Measurements from ENCODE around the gene LMF2.
"Not testable (repeated sequence)": the region's sequence is repeated elsewhere in the genome, so short reads cannot be mapped to it uniquely, and the experiment has no call there.

Gene LMF2

GRCh38 chr22:50507421-50507990 is at the start of gene LMF2:
TSS of gene LMF2 (minus strand) at chr22:50507702. CDS start at chr22:50507675, 27 bp downstream.
- DNase-seq (ENCODE audit: low read depth in 2 of 2), result peak; percentile 93 to 94

- no peak for DNase-seq (ENCODE audit: low read depth in 2 of 2)
Observed at GRCh38 chr22:50556703-50557102, 49.2 kb upstream of the LMF2 start.

- no peak for DNase-seq (ENCODE audit: low read depth in 2 of 2)
Observed at GRCh38 chr22:50553310-50553709, 45.8 kb upstream of the LMF2 start.

- DNase-seq (ENCODE audit: low read depth in 2 of 2), result no peak
Observed at GRCh38 chr22:50551160-50551752, 43.8 kb upstream of the LMF2 start.

GRCh38 chr22:50550395-50550794 is 42.9 kb upstream of the LMF2 start:
- no peak for DNase-seq (ENCODE audit: low read depth in 2 of 2)

GRCh38 chr22:50548921-50549790 is 41.7 kb upstream of the LMF2 start:
- no peak for DNase-seq (ENCODE audit: low read depth in 2 of 2)

- DNase-seq (ENCODE audit: low read depth in 2 of 2), result no peak
Observed at GRCh38 chr22:50548040-50548920, 40.8 kb upstream of the LMF2 start.

GRCh38 chr22:50547263-50547985 is 39.9 kb upstream of the LMF2 start:
- DNase-seq (ENCODE audit: low read depth in 2 of 2), result no peak

- no peak for DNase-seq (ENCODE audit: low read depth in 2 of 2)
Observed at GRCh38 chr22:50546326-50547262, 39.1 kb upstream of the LMF2 start.

GRCh38 chr22:50545522-50546325 is 38.2 kb upstream of the LMF2 start, which contains the start of gene KLHDC7B:
TSS of gene KLHDC7B (plus strand) at chr22:50545899. CDS start at chr22:50546244, 345 bp downstream.
- DNase-seq (ENCODE audit: low read depth in 2 of 2), result no peak

- DNase-seq (ENCODE audit: low read depth in 2 of 2), result no peak
Observed at GRCh38 chr22:50544746-50545253, 37.3 kb upstream of the LMF2 start.

GRCh38 chr22:50544078-50544745 is 36.7 kb upstream of the LMF2 start:
- DNase-seq (ENCODE audit: low read depth in 2 of 2), result peak; percentile 66 to 73

- DNase-seq (ENCODE audit: low read depth in 2 of 2), result no peak
Observed at GRCh38 chr22:50542416-50542927, 35.0 kb upstream of the LMF2 start.

- not testable (repeated sequence) for DNase-seq (ENCODE audit: low read depth in 2 of 2)
Observed at GRCh38 chr22:50541667-50542026, 34.1 kb upstream of the LMF2 start.

GRCh38 chr22:50540381-50540780 is 32.9 kb upstream of the LMF2 start:
- DNase-seq (ENCODE audit: low read depth in 2 of 2), result no peak

- DNase-seq (ENCODE audit: low read depth in 2 of 2), result no peak
Observed at GRCh38 chr22:50537765-50538164, 30.3 kb upstream of the LMF2 start.

GRCh38 chr22:50536226-50536625 is 28.7 kb upstream of the LMF2 start:
- no peak for DNase-seq (ENCODE audit: low read depth in 2 of 2)

- DNase-seq (ENCODE audit: low read depth in 2 of 2), result no peak
Observed at GRCh38 chr22:50535113-50535512, 27.6 kb upstream of the LMF2 start.

Measured in activated CD4-positive, alpha-beta T cell treated with anti-CD3 and anti-CD28 coated beads for 24 hours (primary cell).